ENCODE measurements around the gene PLEKHA7. TPM values are rescaled to one million over a fixed set of nuclear protein-coding genes. Genes with fewer than 3 reads are reported as not detected.
A peak's percentile ranks its signal among the peaks of the same experiment; 100 is the strongest.

The PLEKHA7 gene
- total and polyA plus RNA-seq, 2 of the 4 experiments (the other 2 are of a cell fraction): 0.12 TPM; not detected in 1

DNA sequence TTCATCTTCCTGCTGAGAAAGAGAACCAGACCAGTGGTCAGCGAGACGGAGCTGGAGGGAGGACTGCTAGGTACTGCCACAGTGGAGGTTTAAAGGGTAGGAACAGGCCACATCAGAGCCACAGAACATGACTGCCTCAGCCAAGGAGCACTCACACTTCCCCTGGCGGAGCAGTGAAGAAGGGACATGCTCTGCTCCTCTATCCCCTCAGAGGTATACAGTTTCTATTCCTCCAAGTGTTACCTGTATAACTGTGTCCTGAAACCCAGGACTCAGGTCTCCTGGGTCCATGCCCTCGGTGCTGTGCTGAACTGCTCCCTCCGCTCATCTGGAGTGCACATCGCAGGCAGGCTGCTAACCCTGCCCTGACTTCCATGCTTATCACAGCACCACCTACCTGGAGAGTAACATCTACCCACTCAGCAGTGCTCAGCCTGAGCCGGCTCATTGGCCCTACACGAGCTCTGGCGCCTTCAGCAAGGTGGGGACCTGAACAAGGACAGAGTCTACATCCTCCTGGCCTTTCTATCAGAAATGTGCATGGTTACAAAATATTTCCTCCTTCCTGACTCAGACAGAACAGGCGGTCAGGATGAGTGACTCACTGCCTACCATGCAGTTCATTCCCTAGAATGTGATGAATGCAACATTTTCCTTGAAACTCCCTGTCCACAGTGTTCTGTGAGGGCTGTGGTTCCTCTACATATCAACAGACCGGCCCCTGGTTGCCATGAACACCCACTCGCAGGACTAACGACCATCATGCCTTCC is 222.8 kb downstream of the PLEKHA7 start:
- Histone ChIP-seq H3K27me3 (ENCODE audit: control insufficient read depth, insufficient read depth, low read length) (no peaks in the 10 kb centered on the region), H2BK120ac (ENCODE audit: low read depth, low read length) (peak overlapping the region; percentile 77), H3K18ac (ENCODE audit: low read depth, low read length) (peak overlapping the region; percentile 31), H2AFZ (replicated peaks; ENCODE audit: low read length, poor library complexity) (peak overlapping the region; percentile 59), H2BK5ac (ENCODE audit: low read depth, low read length, poor library complexity, severe bottlenecking) (peak overlapping the region; percentile 65), H2BK15ac (ENCODE audit: low read depth, low read length) (peak overlapping the region; percentile 49; the same call in 2 of the 3 replicates), H4K8ac (ENCODE audit: low read depth in 2 of 2, low read length in 2 of 2) (peak overlapping the region; percentile 16 to 64; a peak in 3 of 4 replicates), H3K9me1 (ENCODE audit: insufficient read depth, low read length) (peaks cover 7% of the 10 kb centered on the region), H3K14ac (replicated peaks; ENCODE audit: low read depth, low read length) (peak overlapping the region; percentile 59; the same call in 1 of the 2 replicates), H3K79me1 (ENCODE audit: low read depth in 1 of 2, low read length in 2 of 2) (no peaks in the 10 kb centered on the region), H2BK20ac (ENCODE audit: low read depth, low read length) (peak overlapping the region; percentile 83), H2AK9ac (replicated peaks; ENCODE audit: low read depth, low read length, poor library complexity) (peak overlapping the region; percentile 18), H4K20me1 (ENCODE audit: insufficient read depth, low read length) (no peaks in the 10 kb centered on the region), H3K4ac (ENCODE audit: low read depth, low read length) (peak overlapping the region; percentile 81), H3K23ac (ENCODE audit: low read depth, low read length) (peak overlapping the region; percentile 62; the same call in 1 of the 2 replicates), H4K5ac (ENCODE audit: low read depth, low read length) (no peak overlapping the region), H4K91ac (ENCODE audit: insufficient read depth, low read depth, low read length) (peak overlapping the region; percentile 63), H3K9ac (ENCODE audit: low read depth, low read length) (no peak overlapping the region), H3K9me3 (ENCODE audit: control insufficient read depth, insufficient read depth, low read length) (no peaks in the 10 kb centered on the region), H2AK5ac (ENCODE audit: low read depth, low read length) (peak overlapping the region; percentile 26), H3K4me1 (ENCODE audit: control insufficient read depth, insufficient read depth, low read length) (peaks cover 6% of the 10 kb centered on the region), H3K56ac (ENCODE audit: extremely low read depth, insufficient read depth, low read length) (peak overlapping the region; percentile 27; the same call in 1 of the 2 replicates), H3K4me3 (ENCODE audit: insufficient read depth, low read depth, low read length) (no peak overlapping the region), H3K27ac (ENCODE audit: insufficient read depth, low read length) (peak overlapping the region; percentile 50), H3K4me2 (ENCODE audit: low read depth, low read length) (peak overlapping the region; percentile 57), H3K36me3 (ENCODE audit: control insufficient read depth, insufficient read depth, low read length) (no peaks in the 10 kb centered on the region)
- TF ChIP-seq MAFK (IDR thresholded peaks at IDR 0.05; ENCODE audit: low read depth, low read length) (peak; percentile 79), BHLHE40 (IDR thresholded peaks at IDR 0.05; ENCODE audit: low read depth, low read length) (peak; percentile 17; the same call in 1 of the 2 replicates), CEBPB (IDR thresholded peaks at IDR 0.05; ENCODE audit: low read depth, low read length) (peak; percentile 83), FOS (IDR thresholded peaks at IDR 0.05; ENCODE audit: low read depth, low read length) (peak; percentile 97)
- TF ChIP-seq, protein P1, sequence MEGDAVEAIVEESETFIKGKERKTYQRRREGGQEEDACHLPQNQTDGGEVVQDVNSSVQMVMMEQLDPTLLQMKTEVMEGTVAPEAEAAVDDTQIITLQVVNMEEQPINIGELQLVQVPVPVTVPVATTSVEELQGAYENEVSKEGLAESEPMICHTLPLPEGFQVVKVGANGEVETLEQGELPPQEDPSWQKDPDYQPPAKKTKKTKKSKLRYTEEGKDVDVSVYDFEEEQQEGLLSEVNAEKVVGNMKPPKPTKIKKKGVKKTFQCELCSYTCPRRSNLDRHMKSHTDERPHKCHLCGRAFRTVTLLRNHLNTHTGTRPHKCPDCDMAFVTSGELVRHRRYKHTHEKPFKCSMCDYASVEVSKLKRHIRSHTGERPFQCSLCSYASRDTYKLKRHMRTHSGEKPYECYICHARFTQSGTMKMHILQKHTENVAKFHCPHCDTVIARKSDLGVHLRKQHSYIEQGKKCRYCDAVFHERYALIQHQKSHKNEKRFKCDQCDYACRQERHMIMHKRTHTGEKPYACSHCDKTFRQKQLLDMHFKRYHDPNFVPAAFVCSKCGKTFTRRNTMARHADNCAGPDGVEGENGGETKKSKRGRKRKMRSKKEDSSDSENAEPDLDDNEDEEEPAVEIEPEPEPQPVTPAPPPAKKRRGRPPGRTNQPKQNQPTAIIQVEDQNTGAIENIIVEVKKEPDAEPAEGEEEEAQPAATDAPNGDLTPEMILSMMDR (conservative IDR thresholded peaks at IDR 0.05; ENCODE audit: low read depth, low read length): no peak
- no TSS peak for BruUV-seq (replicated peaks)
- in situ Hi-C loops (cut with MboI; ENCODE audit: low sequenced_read_pairs) (no loop called here), intact Hi-C loops (cut with micrococcal nuclease) (no loop called here), dilution Hi-C loops (cut with HindIII; ENCODE audit: low sequenced_read_pairs, unreplicated experiment) (no loop called here)
- 64% methylated on average over 6 of the region's 13 CpGs; no CpG with 5 or more reads in 1 of the 2 experiments for WGBS, 2 experiments (ENCODE audit: extremely low coverage in 2 of 2, insufficient read length in 1 of 2)
- ChIA-PET POLR2A (ENCODE audit: unreplicated experiment) (no interaction called here), CTCF (no interaction called here)
- ATAC-seq (ENCODE audit: low read depth) (peak; percentile 94), DNase-seq (peak; percentile 95)
